GM19397 (cell line): ENCODE data around the gene C12orf54.
"Not testable (repeated sequence)": the region's sequence is repeated elsewhere in the genome, so short reads cannot be mapped to it uniquely, and the experiment has no call there.

ENCODE experiments used
- ATAC-seq: cut with Tn5 transposase; IDR thresholded peaks from one replicate; pipeline ENCODE4 v1.9.1; 2021; ENCODE audit warnings: mild to moderate bottlenecking, moderate library complexity; ENCODE audit not compliant: unreplicated experiment

Gene C12orf54

GRCh38 chr12:48482198-48482597 lies at the start of gene C12orf54:
Gene C12orf54, plus strand, starts transcription at chr12:48482498. Its CDS starts 799 bp downstream, at chr12:48483297.
- ATAC-seq = no peak

GRCh38 chr12:48434016-48434415 lies 48.3 kb upstream of the C12orf54 start:
- ATAC-seq = not testable (repeated sequence)

GRCh38 chr12:48441069-48441468 lies 41.2 kb upstream of the C12orf54 start:
- ATAC-seq = no peak

DNA sequence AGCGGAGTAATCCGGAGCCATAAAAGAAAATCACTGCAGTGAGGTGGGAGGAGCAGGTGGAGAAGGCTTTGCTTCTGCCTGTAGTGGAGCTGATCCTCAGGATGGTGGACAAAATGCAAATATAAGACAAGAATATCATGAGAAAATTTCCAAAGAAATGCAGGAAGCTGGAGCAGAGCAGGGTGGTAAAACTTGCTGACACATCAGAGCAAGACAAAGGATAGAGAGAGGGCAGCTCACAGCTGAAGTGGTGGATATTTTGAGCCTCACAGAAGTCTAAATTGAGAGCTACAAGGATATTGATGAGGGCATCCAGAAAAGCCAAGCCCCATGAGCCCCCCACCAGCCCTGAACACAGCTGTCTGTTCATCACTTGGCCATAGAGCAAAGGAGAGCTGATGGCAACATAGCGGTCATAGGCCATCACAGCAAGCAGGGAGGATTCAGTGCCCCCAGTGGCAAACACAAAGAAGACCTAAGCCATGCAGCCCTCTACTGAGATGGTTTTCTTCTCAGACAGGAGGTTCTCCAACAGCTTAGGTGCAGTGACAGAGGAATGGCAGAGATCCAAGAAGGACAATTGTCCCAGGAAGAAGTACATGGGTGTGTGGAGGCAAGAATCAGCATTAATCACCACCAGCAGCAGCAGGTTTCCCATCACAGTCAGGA lies 40.0 kb upstream of the C12orf54 start:
- ATAC-seq = no peak

GRCh38 chr12:48445538-48445937 lies 36.8 kb upstream of the C12orf54 start:
- no peak for ATAC-seq

DNA sequence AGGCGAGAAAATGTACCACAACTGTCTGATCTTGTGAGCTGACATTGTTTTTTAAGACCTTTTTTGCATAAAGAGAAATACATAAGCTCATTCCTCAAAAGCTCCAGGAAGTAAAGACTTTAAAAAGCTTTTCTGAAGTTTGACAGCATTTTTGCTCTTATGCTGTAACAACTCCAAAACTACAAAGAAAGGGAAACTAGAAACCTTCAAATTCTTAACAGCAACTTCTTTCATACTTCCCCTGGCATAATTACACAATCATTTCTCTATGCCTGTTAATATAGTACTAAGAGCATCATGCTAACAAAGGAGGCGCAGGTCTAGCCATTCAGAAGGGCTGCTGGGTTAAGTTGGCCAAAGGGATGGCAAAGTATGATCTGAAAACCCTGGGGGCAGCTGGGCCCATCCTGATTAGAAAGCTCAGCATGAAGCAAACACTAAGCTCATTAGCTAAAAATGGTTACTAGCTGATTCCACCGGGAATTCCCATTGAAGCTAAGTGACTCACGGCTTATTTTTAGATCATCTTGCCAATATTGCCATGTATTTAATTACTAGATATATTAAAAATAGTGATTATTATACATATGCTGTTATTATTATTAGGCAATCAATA lies 36.0 kb upstream of the C12orf54 start:
- ATAC-seq = no peak

DNA sequence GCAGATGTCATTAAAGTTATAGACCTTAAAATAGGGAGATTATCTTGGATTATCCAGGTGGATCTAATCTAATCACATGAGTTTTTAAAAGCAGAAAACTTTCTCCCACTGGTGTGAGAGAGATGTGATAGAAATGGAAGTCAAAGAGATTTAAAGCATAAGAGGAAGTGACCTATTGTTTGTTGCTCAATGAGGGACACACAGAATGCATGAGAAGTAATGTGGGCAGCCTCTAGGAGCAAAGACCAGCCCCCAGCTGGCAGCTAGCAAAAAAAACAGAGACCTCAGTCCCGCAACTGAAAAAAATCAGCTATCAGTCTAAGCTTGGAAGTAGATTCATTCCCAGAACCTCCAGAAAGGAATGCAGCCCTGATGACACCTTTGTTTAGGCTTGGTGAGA lies 34.5 kb upstream of the C12orf54 start:
- no peak for ATAC-seq

GRCh38 chr12:48451372-48451771 lies 30.9 kb upstream of the C12orf54 start:
- ATAC-seq = no peak

DNA sequence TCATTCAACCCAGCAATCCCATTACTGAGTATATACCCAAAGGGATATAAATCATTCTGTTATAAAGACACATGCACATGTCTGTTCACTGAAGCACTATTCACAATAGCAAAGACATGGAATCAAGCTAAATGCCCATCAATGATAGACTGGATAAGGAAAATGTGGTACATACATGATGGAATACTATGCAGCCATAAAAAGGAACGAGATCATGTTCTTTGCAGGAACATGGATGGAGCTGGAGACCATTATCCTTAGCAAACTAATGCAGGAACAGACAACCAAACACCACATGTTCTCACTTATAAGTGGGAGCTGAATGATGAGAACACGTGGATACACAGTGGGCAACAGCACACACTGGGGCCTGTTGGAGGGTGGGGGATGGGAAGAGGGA lies 29.3 kb upstream of the C12orf54 start:
- ATAC-seq = not testable (repeated sequence)

DNA sequence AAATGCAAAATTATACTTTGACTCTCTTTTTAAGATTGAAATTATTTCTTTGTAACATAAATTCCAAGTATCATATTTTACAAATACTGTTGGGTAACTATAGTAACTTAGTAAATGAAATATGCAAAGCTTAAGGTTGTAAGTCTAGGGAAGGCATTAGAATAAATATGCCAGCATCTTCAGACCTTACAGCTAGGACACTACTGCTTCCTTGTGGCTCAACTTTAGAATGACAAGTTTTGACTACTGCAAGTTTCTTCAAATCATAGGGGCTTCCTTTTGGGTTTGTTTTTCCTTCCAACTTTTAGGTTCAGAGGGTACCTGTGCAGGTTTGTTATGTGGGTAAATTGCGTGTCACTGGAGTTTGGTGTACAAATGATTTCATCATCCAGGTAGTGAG lies 27.6 kb upstream of the C12orf54 start:
- ATAC-seq = no peak

DNA sequence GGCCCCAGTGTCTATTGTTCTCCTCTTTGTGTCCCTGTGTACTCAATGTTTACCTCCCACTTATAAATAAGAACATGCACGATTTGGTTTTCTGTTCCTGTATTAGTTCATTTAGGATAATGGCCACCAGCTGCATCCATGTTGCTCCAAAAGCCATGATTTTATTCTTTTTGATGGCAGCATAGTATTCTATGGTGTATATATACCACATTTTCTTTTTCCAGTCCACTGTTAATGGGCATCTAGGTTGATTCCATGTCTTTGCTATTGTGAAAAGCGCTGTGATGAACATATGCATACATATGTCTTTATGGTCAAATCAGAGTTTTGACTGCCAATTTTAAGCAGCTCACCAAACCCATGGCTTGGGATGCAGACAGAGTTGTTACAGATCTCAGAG lies 27.2 kb upstream of the C12orf54 start:
- ATAC-seq = no peak

DNA sequence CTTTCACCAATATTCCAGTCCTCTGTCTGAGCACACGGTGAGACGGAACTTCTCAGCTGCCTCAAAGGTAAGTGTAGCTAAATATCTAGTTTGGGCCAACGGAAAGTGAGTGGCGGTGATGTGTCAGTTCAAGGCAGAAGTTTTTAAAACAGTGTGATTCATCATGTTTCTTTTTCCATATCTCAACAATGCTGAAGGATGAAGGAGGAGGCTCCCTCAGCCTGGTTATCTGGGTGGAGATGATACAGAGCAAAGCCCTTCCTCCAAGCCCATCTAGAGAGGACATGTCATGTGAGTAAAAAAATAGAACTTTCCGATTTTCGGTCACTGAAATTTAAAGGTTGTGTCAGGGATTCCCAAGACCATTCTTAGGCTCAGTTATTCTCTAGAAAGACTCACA lies 23.0 kb upstream of the C12orf54 start:
- no peak for ATAC-seq

DNA sequence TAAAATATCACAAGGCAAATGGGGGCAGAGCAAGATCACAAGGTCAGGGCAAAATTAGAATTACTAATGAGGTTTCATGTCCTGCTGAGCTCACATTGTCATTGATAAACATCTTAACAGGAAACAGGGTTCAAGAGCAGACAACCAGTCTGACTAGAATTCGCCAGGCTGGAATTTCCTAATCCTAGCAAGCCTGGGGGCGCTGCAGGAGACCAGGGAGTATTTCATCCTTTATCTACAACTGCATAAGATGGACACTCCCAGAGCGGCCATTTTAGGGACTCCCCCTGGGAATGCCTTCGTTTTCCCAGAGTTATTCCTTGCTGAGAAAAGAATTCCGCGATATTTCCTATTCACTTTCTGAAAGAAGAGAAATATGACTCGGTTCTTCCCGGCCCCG lies 13.3 kb upstream of the C12orf54 start:
- not testable (repeated sequence) for ATAC-seq

GRCh38 chr12:48472259-48472658 lies 10.0 kb upstream of the C12orf54 start, which contains the start of gene ANP32D:
Gene ANP32D, plus strand, starts transcription at chr12:48472559. Its CDS starts 106 bp downstream, at chr12:48472665.
- no peak for ATAC-seq

- no peak for ATAC-seq
Observed at GRCh38 chr12:48473061-48473460, 9.2 kb upstream of the C12orf54 start.

DNA sequence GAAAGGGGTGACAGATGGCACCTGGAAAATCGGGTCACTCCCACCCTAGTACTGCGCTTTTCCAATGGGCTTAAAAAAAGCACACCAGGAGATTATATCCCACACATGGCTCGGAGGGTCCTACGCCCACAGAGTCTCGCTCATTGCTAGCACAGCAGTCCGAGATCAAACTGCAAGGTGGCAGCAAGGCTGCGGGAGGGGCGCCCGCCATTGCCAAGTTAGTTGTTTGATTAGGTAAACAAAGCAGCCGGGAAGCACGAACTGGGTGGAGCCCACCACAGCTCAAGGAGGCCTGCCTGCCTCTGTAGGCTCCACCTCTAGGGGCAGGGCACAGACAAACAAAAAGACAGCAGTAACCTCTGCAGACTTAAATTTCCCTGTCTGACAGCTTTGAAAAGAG lies 7.8 kb upstream of the C12orf54 start:
- ATAC-seq = not testable (repeated sequence)

DNA sequence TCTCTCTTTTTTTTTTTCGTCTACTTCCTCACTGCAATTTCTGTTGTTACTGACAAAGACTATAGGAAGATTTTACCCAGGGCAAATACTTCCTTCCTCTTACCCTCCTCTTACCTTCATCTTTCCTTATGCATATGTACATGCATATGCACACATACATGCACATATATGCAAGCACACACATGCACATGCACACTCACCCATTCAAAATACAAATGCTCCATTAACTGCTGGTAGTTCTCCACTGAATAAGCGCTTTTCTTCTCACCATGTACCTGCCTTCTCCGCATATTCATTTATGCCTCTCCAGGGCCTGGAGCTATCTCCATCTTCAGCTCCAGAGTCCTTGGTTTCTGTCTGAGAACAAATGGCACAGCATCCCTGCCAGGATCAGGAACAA lies 632 bp downstream of the C12orf54 start:
- ATAC-seq = no peak

DNA sequence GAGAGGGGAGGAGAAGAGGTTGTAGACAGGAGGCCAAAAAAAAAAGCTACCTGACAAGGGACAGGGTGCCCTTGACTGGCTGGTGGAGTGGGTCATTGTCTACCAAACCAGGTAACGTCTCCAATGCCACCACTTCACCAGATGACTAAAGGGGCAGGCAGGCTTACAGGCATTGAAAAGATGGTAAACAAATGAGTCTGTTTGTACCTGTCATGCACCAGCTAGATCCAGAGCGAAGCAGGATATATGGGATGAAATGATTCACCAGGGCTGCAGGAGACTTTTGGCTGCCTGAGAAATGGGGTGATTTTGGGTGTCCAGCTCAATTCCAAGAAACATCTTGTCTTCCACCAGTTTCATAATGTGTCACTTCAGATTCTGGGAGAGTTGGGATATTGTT lies 4.0 kb downstream of the C12orf54 start:
- no peak for ATAC-seq

DNA sequence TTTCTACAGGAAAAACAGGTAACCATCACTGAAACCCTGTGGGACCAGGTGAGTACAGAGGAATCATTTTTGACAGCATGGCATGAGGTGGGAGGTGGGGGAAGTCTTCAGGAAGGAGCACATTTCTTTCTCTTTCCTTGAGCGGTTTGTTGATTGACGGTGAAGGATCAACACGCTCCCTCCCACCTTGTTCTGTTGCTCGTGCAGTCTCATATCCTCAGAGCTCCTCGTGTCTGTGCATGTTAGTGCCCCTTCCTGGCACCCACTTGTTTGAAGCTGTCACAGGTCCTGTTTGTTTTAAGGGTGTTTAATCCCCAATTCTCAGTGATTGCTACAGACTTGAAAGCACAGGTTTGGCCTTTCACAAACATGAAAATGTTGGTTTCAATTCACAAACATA lies 4.4 kb downstream of the C12orf54 start:
- no peak for ATAC-seq

DNA sequence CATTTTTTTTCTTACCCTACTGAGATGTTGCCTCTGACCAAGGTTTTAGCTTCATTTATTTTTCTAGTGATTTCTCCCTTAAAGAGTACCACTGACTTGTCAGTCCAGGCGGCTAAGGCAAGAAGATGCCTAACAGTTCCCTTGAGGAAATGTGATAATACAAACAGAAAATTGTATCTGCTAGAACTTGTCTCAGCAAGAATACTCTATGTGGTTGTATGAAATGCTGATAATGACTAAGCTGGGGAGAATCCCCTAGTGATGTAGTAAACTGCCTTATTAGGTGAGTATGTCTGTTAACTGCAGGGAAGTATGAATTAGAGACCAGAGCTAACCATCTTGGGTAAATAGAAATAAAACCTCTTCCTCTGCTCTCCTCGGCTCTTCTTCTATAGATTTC lies 6.7 kb downstream of the C12orf54 start:
- ATAC-seq = no peak

GRCh38 chr12:48489456-48489855 lies 7.2 kb downstream of the C12orf54 start:
- not testable (repeated sequence) for ATAC-seq

DNA sequence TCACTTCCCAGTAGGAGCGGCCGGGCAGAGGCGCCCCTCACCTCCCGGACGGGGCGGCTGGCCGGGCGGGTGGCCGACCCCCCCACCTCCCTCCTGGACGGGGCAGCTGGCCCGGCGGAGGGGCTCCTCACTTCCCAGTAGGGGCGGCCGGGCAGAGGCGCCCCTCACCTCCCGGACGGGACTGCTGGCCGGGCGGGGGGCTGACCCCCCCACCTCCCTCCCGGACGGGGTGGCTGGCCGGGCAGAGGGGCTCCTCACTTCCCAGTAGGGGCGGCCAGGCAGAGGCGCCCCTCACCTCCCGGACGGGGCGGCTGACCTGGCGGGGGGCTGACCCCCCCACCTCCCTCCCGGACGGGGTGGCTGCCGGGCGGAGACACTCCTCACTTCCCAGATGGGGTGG lies 18.0 kb downstream of the C12orf54 start:
- not testable (repeated sequence) for ATAC-seq

DNA sequence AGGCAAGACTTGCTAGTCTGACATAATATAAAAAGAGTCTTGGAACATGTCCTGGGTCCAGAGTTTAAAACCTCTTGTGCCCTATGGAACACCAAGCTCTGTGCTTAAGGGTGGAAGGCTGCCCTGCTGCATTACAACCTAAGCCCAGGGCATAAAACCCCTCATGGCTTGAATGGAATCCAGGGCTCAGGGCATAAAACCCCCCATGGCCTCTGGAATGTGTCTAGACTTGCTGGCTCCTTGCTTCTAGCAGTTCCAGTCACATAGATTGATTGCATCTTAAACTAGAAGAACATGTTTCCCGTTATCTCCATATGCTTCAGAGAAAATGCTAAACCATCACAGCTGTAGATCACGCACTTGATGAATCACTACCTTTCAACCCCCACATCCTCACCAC lies 24.5 kb downstream of the C12orf54 start:
- not testable (repeated sequence) for ATAC-seq
